ENCODE data around the gene GALNT2.

The GALNT2 gene

DNA sequence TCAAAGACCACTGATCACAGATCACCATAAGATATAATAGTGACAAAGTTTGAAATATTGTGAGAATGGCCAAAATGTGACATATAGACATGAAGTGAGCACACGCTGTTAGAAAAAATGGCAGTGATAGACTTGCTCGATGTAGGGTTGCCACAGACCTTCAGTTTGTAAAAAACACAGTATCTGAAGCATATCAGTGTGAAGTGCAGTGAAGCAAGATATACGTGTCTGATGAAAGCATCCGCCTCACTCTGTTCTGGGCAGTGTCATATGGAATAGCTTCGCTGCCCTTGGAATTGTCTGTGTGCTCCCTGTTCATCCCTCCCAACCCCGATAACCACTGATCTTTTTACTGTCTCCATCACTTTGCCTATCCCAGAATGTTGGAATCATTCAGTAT, 50.7 kb downstream of the GALNT2 start:
- no peak for DNase-seq

DNA sequence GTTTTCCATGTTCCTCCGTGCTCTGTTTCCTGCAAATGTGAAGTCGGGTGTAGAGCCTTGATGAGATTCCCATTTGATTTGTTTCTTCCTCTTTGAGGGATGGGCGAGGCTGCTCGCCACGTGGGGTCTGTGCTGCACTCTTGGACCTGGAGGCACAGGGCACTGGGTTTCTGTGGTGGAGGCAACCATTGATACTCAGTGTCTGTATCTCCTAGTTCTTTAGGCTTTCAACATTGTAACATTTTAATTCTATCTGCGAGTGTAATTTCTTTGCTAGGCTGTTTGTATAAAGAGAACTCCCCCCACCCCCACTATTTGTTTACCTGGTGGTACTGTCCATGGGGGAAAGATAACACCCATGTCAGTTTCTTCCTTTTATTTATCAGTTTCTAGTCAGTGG, 52.3 kb downstream of the GALNT2 start:
- no peak for DNase-seq

DNA sequence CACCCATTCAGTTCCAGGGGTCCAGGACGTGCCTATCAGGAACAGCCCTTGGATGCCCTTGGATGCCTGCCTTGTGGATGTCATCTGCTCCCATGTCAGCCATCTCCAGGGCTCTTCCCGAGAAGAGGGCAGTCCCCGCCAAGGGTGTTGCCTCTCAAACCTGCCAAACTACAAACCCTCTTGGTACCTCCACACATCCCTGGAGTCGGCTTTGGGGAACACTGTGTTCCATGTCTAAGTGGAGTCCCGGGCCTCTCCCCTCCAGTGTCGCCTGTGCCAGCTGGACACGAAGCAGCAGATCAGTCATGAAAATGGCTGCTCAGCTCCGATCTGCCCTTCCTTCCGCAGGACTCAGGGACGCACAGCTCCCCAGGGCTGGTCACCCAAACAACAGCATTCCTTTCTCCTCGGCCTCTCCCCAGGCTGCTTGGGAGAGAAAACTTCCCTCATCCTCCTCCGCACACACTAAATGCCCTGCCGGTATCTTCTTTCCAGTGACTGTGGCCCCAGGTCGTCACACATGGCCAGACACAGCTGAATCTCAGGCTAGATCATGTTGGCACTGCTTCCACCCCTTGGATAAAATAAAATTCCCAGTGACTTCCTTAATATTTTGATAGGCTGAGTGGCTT, 53.4 kb downstream of the GALNT2 start:
- DNase-seq = no peak

DNA sequence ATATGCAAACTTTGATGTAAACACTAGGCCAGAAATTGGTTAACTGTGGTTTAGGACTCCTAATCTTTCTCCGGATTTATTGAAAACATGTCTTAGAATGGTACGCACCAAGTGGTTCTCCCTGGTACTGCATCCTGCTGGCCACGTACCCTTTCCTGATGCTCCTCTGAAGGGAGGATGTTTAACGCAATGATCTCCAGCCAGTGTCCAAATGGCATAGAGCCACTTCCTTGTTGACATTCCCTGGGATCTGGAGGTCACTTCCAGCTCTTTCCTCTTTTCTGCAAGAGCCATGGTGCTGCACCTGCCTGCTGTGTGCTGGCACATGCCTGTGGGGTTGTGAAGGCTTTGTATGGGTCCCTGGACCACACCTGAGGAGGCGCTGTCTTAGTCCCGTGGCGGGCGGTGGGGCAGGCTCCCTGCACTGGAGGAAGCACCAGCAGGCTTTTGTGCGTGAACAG, 53.9 kb downstream of the GALNT2 start:
- no peak for DNase-seq

DNA sequence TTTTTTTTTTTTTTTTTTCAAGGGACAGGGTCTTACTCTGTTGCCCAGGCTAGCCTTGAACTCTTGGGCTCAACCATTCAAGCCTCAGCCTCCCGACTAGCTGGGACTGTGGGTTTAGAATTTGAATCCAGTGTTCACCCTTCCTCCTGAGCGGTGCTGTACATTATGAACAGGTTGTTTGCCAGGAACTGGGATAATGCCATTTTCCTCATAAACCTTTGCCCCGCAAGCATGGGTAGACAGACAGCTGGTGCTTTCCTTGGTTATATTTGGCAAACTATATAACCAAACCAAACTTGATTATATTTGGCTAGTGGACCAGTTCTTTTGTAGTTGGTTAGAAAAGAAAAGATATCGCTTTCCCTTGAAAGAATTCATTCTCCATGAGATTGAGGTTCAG, 54.9 kb downstream of the GALNT2 start:
- no peak for DNase-seq

DNA sequence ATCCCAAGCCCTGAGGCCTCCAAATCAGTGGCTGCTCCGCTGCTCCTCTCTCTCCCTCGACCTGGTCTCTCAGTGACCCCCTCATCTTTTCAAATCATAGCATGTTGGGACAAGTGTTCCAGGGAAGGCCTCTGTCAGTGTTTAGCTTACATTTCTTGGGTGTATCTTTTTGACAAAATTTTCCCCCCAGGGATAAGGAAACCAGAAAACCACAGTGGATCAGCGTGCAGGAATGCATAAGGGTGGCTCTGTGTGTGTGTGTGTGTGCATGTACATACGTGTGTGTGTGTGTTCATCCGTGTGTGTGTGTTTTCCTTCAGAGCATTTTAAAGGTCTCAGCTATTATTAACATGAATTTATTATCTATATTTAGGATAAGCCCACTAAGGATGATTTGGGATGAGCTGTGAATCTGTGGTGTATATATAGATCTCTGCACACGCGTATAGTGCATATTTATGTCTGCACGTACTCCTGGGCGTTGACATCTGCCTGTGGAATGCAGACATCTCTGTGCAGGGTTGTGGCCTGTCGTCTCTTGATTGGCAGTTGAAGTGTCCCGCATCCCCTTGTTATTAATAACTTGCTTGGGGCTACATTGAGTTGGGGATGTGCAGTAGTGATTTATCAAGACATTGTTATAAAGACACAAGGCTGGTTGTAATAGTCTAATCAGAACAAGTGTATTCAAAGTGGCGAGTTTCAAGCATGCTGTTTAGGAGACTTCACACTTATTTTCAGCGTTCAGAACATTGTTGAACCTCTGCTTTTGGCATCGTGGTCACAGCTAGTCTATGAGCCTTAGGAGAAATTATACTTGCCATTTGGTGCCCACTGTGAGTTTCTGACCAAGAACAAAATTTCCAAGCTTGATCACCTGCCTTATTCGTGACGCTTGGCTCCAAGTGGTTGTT, 55.6 kb downstream of the GALNT2 start:
- no peak for DNase-seq

DNA sequence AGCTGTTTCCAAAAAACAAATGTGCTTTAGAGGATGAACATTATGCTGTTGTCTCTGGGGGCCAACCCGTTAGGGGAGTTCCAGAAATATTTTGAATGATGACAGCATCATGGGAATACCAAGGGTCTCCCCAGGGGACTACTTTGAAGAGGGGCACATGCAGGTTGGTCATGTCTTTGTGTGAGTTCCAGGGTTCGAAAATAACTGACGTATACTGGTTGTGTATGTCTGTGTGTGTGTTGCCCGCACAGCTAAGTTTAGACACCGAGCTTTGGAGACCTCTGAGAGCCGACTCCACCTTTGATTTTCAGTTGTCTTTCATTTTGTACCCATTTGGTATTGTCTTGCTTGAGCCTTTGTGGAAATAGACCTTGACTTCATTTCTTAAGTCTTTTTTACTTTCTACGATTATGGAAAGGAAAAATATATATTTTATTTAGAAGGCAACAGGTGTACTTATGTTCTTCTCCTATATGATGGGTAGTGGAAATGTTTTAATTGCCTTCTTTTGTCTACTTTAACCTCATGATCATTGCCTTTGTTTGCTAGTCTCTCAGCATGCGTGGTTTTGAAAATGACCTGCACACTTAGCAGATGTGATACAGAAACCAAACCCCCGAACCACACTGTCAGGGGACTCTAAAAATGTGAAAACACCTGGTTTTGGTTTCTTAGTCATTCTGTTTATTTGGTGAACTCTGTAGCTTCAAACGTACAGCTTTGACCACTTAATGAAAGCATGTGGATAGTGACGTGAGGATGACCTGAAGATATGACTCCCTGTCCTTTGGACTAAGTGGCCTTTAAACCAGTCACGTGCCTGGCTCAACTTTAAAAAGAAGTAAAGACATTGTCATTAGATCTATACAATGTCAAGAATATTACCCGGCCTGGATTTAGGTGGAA, 56.5 kb downstream of the GALNT2 start:
- DNase-seq = no peak

DNA sequence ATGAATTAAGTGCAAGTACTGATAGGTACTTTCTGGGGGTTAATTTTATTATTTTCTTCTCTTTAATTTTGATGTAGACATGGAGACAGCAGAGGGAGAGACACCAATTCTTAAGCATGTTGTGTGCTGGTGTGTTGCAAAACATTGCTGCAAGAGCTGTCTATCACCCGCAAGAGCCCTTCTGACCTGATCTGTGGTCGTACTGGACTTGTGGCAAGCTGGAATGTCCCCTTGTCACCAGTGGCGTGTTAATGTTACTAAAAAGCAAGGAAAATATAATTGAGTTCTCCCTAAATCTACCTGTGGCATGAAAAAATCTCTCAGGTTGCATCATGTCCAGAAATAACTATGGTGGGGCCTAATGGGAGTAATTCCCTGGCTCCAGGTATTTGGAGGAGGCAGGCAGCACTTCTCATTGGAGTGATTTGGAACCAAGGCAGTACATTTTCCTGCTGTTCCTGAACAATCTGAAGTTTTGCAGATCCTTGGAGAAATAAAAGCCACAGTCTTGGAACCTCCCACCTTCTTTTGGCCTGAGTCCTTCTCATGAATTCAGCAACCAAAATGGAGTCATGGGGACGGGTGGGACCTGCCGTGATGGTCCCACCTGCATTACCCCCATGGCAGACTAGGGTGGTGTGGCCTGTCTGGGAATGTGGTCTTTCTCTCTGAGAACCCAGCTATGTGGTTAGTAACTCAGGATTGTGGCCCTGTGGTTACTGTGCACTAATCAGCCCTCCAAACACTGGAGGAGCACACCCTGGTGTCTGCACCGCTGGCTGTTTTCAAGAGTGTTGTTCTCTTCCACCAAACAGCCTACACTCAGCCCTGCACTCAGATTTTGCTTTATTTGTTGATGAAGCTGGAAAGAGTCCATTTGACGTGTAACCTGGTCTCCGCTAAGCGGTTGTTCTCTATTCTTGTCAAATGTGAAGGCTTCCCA, 57.4 kb downstream of the GALNT2 start:
- no peak for DNase-seq

DNA sequence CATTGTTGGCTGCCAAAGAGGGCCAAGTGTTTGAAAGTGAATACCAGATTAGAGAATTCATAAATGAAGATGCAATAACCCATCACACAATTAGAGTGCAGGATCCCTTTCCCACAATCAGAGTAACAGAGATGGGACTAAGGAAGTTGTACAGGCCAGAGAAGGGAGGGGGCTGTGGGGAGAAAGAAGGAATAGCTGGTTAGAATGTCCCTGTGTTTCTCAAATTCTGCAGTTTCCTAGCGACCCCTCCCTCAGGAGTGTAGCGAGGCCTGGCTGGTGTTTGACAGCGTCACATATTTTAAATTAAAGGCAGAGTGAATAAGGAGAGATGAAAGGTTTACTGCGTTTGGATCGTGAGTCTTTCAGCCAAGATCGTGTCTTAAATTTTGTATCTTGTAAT, 58.1 kb downstream of the GALNT2 start:
- no peak for DNase-seq

DNA sequence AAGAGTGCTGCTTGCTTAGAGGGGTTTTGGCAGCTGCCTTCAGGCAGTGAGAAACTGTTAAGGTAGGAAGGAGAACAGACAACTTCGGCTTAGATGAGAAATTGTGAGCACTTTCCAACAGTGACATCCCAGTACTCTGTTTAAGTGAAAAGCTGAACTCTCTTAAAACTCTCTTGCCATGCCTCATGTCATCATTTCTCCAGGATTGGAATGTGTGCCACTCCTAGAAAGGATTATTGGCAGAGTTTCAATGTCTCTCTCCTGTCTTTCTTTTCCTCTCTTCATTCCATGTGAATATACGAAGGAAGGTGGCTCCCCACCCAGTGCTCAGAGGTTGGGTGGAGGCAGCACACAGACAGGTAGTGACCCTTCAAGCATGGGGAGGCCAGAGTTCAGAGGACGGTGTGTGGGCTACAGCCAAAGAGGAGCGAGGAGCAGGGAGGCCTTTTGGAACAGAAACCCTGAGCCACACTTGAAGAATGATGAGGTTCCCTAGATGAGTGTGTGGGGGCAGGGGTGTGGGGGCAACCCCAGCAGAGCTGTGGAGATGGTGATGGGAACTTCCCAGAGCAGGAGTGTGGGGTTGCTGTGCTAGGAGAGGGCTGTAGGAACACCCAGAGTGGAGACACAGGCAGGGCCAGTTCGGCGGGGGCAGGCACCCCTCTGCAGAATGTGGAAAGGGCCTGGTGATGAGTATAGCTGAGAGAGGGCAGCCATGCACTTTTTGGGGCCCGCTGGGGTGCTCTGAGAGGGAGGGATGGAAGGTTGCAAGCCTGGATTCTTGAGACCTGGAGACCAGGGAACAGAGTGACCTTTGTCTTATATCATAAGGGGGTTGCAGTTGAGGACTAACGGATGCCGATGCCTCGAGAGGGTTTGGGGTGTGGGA, 58.8 kb downstream of the GALNT2 start:
- DNase-seq = no peak

DNA sequence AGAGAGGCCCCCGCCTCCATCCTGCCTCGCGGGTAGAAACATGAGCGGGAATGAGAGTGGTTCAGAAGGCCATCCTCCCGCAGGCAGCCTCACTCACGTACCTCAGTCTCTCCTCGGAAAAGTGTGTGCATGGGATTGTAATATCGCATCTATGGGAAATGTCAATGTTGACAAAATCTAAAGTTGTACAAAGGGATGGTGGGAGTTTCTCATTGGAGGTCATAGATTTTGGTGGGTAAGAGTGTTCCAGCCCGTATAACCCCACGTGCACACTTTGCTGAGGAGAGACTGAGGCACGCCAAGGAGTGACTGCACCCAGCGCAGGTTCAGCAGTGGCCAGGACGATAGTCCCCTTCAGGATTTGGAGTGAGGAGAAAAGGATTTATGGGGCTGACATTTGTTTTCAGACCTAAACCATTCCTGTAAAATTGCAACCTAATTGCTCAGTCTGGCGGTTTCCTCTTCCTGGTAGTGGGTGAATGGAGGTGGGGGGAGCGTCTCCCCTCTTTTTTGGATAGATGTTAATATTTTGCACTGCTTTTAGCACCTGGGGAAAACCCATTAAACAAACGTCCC, 59.6 kb downstream of the GALNT2 start:
- no peak for DNase-seq

DNA sequence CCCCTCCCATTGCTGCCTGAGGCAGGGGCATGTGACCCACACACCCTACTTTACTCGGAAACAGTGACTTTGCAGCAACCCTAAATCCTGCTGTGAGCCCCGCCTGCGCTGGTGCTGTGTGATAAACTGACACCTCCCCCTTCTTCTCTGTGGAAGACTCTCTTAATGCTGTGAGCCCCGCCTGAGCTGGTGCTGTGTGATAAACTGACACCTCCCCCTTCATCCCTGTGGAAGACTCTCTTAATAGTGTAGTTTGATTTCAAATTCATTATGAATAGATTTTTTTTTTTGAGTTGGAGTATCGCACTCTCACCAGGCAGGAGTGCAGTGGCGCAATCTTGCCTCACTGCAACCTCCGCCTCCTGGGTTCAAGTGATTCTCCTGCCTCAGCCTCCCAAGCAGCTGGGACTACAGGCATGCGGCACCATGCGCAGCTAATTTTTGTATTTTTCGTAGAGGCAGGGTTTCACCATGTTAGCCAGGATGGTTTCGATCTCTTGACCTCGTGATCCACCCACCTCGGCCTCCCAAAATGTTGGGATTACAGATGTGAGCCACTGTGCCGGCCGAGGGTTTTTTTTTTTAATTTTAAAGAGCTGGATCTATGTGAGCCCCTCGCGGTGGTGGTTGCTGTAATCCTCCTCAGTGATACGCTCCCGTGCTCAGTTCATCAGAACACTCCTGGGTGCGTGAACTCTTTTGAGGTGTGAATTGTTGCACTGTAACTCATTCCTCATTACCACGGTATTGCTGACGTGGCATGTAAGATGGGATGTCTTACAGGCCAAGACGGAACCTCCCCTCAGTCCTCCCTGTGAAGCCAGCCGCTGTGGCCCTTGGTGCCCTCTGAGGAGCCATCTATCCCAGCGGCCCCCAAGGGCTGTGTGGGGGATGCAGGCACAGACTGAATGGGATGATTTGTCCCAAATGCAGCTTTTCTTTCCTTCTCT, 60.3 kb downstream of the GALNT2 start:
- no peak for DNase-seq

DNA sequence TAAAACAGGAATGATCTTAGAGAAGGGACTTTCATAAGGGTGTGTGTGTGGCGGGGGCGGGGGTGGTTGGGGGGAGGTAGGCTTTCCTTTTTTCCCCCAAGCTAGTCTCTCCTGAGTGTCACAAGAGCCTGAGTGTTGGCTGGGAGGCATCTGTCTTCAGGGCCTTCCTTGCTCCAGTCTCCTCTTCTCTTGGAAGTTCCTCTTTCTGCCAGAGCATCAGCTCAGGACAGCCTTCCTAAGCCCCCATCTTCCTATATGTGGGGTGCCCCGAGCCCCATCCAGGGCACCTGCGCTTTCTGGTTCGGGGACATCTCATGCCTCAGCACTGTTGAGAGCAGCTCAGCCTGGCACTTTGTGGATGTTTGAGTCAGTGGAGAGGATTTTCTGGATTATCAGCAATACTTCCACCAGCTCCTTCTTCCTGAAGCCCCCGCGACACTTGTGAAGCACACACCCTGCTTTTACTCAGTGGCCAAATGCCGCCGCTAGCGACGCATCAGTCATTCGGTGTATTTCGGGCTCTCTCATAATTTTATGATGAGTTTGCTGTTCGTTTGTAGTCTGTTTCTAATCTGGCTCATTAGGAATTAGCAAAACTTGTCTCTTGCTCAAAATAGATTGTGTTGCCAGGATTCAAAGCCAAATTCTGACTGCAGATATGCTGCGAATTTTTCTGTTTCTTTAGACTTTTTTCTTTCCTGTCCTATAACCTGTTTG, 61.7 kb downstream of the GALNT2 start:
- no peak for DNase-seq

DNA sequence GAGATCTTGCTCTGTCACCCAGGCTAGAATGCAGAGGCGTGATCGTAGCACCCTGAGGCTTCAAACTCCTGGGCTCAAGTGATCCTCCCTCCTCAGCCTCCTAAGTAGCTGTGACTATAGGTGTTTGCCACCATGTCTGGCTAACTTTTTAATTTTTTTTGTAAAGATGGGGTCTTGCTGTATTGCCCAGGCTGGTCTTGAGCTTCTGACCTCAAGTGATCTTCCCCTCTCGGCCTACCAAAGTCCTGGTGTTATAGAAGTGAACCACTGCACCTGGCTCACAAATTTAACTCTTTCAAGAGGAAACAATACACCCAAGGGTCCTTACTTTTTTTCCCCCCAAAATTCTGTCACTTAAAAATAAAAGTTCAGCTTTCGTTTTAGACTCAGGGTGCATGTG, 62.3 kb downstream of the GALNT2 start:
- DNase-seq = no peak

DNA sequence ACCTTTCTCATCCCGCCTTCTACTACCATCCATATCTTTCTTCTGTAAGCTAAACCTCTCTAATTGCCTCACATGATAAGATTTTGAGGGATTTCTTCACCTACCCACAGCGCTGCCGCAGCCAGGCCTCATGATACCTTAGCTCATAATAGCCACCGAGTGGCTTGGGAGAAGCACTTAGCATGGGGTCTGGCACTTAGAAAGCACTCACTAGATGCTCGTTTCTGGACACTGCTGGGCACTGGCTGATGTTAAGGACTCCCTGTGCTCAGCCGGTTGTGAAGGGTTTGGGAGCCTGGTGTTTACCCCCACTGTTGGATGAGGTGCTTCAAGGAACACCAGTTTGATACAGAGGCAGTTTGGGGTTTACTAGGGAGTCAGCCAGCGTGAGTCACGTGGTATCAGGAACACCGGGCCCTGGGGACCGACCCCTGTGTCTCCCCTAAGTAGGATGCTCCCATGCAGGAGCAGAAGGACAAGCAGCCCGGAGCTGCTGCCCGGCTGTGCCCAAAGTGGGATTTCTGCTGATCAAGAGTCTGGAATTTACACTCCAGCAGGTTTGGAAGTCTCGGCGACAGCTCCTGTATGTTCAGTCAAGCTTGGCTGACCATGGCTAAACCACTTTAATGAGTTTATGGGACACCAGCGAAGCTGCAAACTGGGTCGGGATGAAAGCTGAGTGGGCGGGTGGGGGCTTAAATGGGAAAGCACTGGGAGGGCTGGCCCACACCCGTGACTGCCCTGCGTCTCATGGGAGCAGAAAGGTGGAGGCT, 63.3 kb downstream of the GALNT2 start:
- DNase-seq = no peak

DNA sequence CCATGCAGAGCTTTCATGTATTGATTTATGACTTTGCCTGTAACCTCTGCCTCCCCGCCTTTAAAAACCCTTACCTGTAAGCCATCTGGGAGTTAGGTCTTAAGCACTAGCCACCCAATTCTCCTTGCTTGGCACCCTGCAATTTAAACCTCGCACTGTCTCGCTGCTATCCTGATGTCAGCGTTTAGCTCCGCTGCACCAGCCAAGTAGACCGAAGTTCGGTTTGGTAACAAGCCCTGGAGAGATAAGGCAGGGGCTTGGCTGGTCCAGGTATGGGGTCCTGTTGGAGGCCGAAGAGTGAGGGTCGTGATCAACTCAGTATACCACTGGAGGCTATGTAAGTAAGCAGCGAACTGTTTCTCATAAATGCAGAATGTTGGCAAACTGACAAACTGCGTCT, 64.4 kb downstream of the GALNT2 start:
- DNase-seq = no peak

DNA sequence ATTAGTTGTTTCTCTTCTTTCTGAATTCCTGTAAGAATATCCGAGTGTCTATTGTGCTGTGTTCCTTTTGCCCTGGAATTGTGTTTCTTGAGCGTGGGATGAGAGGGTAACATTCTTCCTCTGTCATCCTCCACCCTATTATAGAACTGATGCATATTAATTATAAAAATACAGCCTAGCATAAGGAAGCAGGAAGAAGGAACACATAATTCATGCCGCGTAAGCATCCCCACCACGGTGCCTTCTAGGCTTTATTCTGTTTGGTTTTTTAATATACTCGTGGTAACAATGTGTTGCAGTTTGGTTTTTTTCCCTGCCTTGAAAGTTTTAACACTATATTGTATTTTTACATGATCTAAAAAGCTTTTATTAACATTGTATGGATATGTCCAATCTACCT, 65.7 kb downstream of the GALNT2 start:
- DNase-seq = no peak

DNA sequence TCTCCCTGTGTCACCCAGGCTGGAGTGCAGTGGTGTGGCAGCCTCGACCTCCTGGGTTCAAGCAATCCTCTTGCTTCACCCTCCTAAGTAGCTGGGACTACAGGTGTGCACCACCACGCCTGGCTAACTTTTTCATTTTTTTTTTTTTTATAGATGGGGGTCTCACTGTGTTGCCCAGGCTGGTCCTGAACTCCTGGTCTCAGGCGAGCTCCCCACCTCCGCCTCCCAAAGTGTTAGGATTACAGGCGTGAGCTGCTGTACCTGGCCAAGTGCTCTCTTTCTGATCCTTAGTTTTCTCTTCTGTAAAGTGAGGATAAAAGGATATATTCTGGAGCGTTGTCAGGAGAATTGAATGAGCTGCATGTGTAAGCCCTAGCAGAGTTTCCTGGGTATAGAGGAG, 68.7 kb downstream of the GALNT2 start:
- DNase-seq = no peak
